ENCODE results near the gene ACACA.
A peak's percentile ranks its signal among the peaks of the same experiment; 100 is the strongest.

ACACA gene

DNA sequence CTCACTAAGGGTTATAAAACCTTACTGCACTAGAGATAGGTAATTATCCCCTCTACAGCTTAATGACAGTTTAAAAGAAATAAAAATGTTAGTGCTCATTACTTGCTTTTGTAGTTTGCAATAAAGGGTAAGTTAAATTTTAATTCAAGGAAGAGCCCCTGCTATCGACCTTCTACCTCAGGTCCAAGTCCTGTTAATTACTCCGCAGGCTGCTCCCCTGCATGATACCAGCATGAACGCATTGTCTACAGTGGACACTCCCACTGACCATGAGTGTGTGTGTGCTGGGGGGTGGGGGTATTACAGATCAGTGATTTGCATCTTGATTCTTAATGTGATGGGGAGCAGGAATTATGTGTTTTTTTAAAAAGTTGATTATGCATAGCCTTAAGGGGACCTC, 354.8 kb downstream of the ACACA start:
- TF ChIP-seq POLR2A (IDR thresholded peaks at IDR 0.05; ENCODE audit: low read depth, low read length) = no peak
- no peak for DNase-seq (ENCODE audit: insufficient read length, low spot score)

DNA sequence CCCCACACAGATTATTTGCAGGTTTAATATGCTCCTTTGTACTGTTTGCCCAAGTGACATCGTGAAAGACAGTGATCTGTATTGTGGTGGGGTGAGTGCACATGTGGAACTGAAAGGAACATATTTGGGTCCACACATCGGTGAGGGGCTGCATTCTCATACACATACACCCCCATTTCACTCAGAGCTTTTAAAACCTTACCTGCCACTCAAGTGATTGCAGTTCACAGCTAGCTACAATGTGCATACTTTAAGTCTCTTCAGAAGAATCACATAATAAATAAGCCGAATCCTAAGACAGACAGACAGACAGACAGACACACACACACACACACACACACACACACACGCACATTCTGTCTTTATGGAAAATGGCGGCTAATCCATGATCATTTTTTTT, 355.3 kb downstream of the ACACA start:
- no peak for FAIRE-seq
- DNase-seq (ENCODE audit: insufficient read length, low spot score) = no peak

More for the DNA sequence above, 354.8 kb downstream of the ACACA start:
- no peak for FAIRE-seq

DNA sequence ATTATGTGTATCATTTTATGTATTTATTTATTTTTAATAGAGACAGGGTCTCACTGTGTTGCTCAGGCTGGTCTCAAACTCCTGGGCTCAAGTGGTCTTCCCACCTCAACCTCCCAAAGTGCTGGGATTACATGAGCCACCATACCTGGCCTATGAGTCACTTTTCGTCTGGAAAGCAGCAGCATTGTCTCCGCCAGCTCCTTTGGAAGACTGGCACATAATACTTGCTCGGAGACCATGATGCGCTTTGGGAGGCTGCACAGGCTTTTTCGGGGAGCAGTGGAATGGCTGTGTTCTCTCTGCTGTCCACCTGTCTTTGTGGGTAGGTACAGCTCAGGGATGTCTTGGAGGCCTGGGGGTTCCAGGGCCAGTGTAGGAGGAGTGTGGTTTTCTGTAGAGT, 355.7 kb downstream of the ACACA start:
- TF ChIP-seq POLR2A (IDR thresholded peaks at IDR 0.05; ENCODE audit: low read depth, low read length) = no peak
- DNase-seq (ENCODE audit: insufficient read length, low spot score) = no peak
- FAIRE-seq = no peak

More for the DNA sequence above, 355.3 kb downstream of the ACACA start:
- no peak for TF ChIP-seq POLR2A (IDR thresholded peaks at IDR 0.05; ENCODE audit: low read depth, low read length)

DNA sequence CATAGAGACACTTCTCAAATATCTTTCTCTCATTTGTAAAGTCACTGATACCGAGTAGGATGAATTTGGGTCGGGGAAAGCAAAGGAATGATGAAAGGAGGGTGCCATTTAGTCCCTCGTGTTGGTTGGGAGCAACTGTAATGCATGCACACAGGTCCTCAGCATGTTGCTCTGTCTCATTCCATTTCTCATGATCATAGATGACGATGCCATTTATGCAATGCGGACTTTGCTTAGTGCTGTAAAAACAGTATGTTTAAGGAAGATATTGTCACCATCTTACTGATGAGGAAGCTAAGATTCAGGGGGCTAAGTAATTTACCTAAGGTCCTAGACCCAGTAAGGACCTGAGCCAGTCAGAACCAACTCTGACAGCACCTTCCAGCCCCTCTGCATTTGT, 357.8 kb downstream of the ACACA start:
- TF ChIP-seq POLR2A (IDR thresholded peaks at IDR 0.05; ENCODE audit: low read depth, low read length) = no peak
- FAIRE-seq (no peak), DNase-seq (ENCODE audit: insufficient read length, low spot score) (no peak)

DNA sequence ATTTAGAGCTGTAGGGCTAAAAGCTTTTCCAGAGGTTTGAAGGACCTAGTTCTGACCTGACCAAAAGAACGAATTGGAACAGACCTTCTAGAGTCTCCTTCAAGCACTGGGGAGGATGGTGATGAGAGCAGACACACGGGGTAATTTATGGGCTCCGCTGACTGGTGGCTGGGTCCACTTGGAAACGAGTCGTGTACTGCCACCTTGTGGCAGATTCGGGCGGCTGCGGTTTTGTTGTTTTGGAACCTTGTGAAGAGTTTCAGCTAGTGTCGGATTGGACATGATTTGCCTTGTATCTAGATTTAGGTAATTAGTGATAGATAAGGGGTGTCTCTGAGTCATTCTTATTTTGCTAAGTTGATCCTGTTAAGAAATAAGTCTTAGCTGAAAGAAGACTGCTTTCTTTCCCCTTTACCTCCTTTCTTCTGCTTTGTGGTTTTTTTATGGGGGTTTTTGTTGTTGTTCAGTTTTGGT, 359.0 kb downstream of the ACACA start:
- FAIRE-seq (no peak), DNase-seq (ENCODE audit: insufficient read length, low spot score) (peak; percentile 41)
- no peak for TF ChIP-seq POLR2A (IDR thresholded peaks at IDR 0.05; ENCODE audit: low read depth, low read length)

DNA sequence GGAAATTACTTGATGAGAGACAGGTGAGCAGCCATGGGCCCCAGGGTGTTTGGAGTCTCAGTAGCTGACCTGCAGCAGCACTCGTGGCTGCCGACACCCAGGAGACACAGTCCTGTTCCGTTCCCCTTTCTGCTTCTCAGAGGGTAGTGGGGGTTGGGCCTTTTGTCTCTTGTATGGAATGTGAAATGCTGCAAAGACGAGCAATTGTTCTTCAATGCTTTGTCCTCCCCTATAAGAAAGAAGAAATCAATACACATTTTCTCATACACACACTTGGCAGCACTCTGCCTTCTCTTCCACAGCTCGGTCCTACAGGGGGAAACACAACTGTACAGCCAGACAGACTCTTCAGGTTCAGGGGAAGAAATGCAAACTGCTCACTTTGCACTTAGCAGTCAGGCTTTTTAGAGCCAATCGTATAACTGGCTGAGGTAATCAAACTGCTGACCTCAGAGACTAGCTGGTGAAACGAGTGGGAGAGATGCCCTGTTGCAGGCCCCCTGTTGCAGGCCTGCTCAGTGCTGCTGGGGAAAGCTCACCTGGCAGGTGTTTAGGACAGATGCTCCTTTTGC, 361.2 kb downstream of the ACACA start:
- no peak for FAIRE-seq
- DNase-seq (ENCODE audit: insufficient read length, low spot score) = no peak
- no peak for TF ChIP-seq POLR2A (IDR thresholded peaks at IDR 0.05; ENCODE audit: low read depth, low read length)

DNA sequence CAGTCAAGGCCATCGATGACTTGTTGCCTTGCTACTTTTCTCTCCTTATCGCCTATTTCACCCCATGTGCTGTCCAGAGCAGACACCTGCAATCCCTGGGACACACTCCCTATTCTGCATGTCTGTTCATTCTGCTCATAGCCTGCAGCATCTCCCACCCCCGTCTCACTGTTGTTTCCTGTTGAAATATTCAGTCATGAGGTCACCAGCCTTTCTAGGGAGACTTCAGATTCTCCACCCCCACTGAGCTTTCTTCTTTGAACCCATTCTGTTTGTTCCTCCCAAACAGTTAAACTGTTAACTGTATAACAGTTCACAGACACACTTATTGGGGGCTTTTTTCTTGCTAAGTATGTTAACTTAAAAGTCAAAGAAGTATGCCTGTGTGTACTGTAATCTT, 363.4 kb downstream of the ACACA start:
- TF ChIP-seq POLR2A (IDR thresholded peaks at IDR 0.05; ENCODE audit: low read depth, low read length) = no peak
- DNase-seq (ENCODE audit: insufficient read length, low spot score) (no peak), FAIRE-seq (no peak)

DNA sequence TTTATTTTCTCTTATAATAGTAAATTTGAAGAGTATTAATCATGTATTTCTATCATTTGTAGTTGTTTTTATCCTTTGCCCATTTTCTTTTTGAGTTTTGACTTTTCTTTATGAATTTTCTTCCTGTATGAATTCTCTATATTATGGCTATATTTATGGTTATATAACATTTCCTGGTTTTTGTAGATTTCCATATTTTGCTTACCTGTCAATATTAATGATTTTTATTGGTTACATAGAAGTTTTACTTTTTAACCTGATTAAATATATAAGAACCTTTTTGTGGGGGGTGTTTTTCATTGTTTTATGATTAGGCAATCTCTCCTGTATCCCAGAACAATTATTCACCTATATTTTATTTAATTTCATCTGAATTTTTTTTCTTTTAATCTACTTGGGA, 364.7 kb downstream of the ACACA start:
- no peak for TF ChIP-seq POLR2A (IDR thresholded peaks at IDR 0.05; ENCODE audit: low read depth, low read length)
- no peak for FAIRE-seq
- DNase-seq (ENCODE audit: insufficient read length, low spot score) = no peak

DNA sequence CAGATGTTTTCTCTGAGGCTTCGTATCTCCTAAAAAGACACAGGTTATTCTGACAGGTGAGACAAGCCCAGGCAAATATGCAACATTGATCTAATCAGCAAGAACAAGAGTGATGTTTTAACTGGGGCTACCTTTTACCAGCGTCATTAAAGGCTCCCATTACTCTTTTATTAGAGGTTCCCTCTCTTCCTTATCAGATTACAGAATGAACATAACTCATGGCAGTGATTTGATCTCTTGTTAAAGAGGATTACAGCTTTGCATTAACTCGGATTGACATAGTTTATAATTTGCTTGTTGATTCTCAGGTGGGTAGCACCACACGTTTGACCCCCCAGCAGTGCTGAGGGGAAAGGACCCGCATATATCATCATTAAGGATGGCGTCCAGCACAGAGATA, 367.4 kb downstream of the ACACA start:
- FAIRE-seq (no peak), DNase-seq (ENCODE audit: insufficient read length, low spot score) (no peak)
- TF ChIP-seq POLR2A (IDR thresholded peaks at IDR 0.05; ENCODE audit: low read depth, low read length) = no peak

DNA sequence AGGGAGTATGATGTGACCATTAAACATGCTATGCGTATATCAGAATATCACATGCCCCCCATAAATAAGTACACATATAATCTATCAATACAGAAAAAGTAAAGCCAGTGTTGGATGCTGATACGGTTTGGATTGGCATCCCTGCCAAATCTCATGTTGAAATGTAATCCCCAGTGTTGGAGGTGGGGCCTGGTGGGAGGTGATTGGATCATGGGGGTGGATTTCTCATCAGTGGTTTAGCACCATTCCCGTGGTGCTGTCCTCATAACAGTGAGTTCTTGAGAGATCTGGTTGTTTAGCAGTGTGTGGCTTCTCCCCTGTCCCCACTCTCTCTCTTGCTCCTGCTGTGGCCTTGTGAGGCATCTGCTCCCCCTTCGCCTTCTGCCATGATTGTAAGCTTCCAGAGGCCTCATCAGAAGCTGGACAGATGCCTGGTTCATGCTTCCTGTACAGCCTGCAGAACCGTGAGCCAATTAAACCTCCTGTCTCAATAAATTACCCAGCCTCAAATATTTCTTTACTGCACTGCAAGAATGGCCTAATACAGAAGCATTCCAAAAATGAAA, 369.0 kb downstream of the ACACA start:
- DNase-seq (ENCODE audit: insufficient read length, low spot score) = no peak
- FAIRE-seq = no peak
- TF ChIP-seq POLR2A (IDR thresholded peaks at IDR 0.05; ENCODE audit: low read depth, low read length) = no peak
